Naive thymus-derived CD4-positive, alpha-beta T cell (primary cell): ENCODE results near the gene JOSD2. TPM values are rescaled to one million over a fixed set of nuclear protein-coding genes. Genes with fewer than 3 reads are reported as not detected.
"Not testable (repeated sequence)": the region's sequence is repeated elsewhere in the genome, so short reads cannot be mapped to it uniquely, and the experiment has no call there.

Source experiments
- ATAC-seq: fragments of 150-1000 bp; cut with Tn5 transposase; 2 replicates; pipeline ENCODE4 v1.10.0; 2021; ENCODE audit warnings: mild to moderate bottlenecking, moderate library complexity
- CTCF ChIA-PET: fragments of 350-600 bp; sonication (Branson Sonifier 250); formaldehyde crosslinking; loops from one replicate; lab custom pipeline; 2021; ENCODE audit warnings: antibody characterized with exemption; lab: Charles Lee
- POLR2A ChIA-PET: fragments of 350-600 bp; sonication (Branson Sonifier 250); formaldehyde crosslinking; loops from one replicate; lab custom pipeline; 2021; ENCODE audit warnings: antibody characterized with exemption, inconsistent platforms; lab: Charles Lee
- DNase-seq, 9 donors: peaks; one replicate each; pipeline versions ENCODE4 v3.0.0 to v3.0.0-alpha.2; 2020 to 2022; ENCODE audit warnings: mixed read lengths in 1 of 9
- H3K27ac ChIP-seq: one replicate; pipeline ENCODE4 v1.7.0; 2013; ENCODE audit warnings: mild to moderate bottlenecking, low read depth, low read length, moderate library complexity
- H3K27me3 ChIP-seq, 2 donors: one replicate each; pipeline ENCODE4 v1.7.0; 2013; ENCODE audit warnings: low read length in 2 of 2, mild to moderate bottlenecking in 2 of 2, moderate library complexity in 2 of 2; ENCODE audit not compliant: control insufficient read depth in 2 of 2, insufficient read depth in 2 of 2
- H3K36me3 ChIP-seq, 3 experiments: 1 replicate in 2 of 3; 2 replicates in 1 of 3; pipeline ENCODE4 v1.7.0; 2013; ENCODE audit warnings: low read length in 3 of 3, mild to moderate bottlenecking in 3 of 3, moderate library complexity in 1 of 3; ENCODE audit not compliant: insufficient read depth in 3 of 3, control insufficient read depth in 2 of 3
- H3K4me1 ChIP-seq, 2 donors: one replicate each; pipeline ENCODE4 v1.7.0; 2013; ENCODE audit warnings: low read length in 2 of 2, mild to moderate bottlenecking in 2 of 2, moderate library complexity in 1 of 2; ENCODE audit not compliant: control insufficient read depth in 2 of 2, insufficient read depth in 2 of 2
- H3K4me3 ChIP-seq: 2 replicates; pipeline ENCODE4 v1.7.0; 2013; ENCODE audit warnings: mild to moderate bottlenecking, low read length
- H3K9me3 ChIP-seq, 3 experiments: 1 replicate in 2 of 3; 2 replicates in 1 of 3; pipeline ENCODE4 v1.7.0; 2013; ENCODE audit warnings: low read length in 3 of 3; ENCODE audit not compliant: control insufficient read depth in 2 of 3
- H3K27ac Mint-ChIP-seq, 9 donors: one replicate each; pipeline ENCODE4 v1.8.0; 2020 to 2022; ENCODE audit warnings: mixed read lengths in 9 of 9, mild to moderate bottlenecking in 8 of 9, moderate library complexity in 5 of 9, inconsistent platforms in 2 of 9
- H3K27me3 Mint-ChIP-seq, 5 donors: one replicate each; pipeline ENCODE4 v1.8.0; 2021 to 2022; ENCODE audit warnings: mixed read lengths in 5 of 5, mild to moderate bottlenecking in 1 of 5
- H3K36me3 Mint-ChIP-seq, 5 donors: one replicate each; pipeline ENCODE4 v1.8.0; 2020 to 2022; ENCODE audit warnings: mixed read lengths in 5 of 5, mild to moderate bottlenecking in 3 of 5, inconsistent platforms in 1 of 5
- H3K4me1 Mint-ChIP-seq, 7 donors: one replicate each; pipeline ENCODE4 v1.8.0; 2020 to 2022; ENCODE audit warnings: mixed read lengths in 7 of 7, mild to moderate bottlenecking in 3 of 7, inconsistent platforms in 1 of 7
- H3K4me3 Mint-ChIP-seq, 10 donors: one replicate each; pipeline ENCODE4 v1.8.0; 2020 to 2022; ENCODE audit warnings: mild to moderate bottlenecking in 10 of 10, mixed read lengths in 10 of 10, moderate library complexity in 6 of 10, inconsistent platforms in 2 of 10
- H3K9me3 Mint-ChIP-seq, 11 donors: one replicate each; pipeline ENCODE4 v1.8.0; 2020 to 2022; ENCODE audit warnings: mixed read lengths in 11 of 11, mild to moderate bottlenecking in 4 of 11, inconsistent platforms in 1 of 11, moderate library complexity in 1 of 11
- intact Hi-C, 2 donors: fragments of 100-400 bp; cut with micrococcal nuclease; formaldehyde crosslinking; loops; one replicate each; pipeline ENCODE4 v1.15.1; 2023
- polyA plus RNA-seq, 2 donors: library from polyadenylated mRNA; unstranded; fragments of 300-500 nt; fragmentation: Illumina TruSeq; gene quantifications; one replicate each; pipeline ENCODE4 v1.2.3, GENCODE V29; 2021
- total RNA-seq, 6 experiments: library from RNA in 5 of 6; stranded (reverse) in 5 of 6; gene quantifications; 1 replicate in 5 of 6; 2 replicates in 1 of 6; pipeline ENCODE4 v1.2.3 and lab custom pipeline; 2021 to 2026

Gene JOSD2
- total and polyA plus RNA-seq, 7 experiments from 2014 or later, result 13.0 to 45.9 (median 20.1) TPM

GRCh38 chr19:50536662-50537305, 25.8 kb upstream of the JOSD2 start:
- H3K36me3 ChIP-seq, result no peaks in the 10 kb centered on the region
- Mint-ChIP-seq H3K9me3 (peaks cover 0 to 15% (median 10%) of the 10 kb centered on the region in 11 donors), H3K27ac (peak overlapping the region in 1 of 9 donors; percentile 16), H3K4me1 (peaks cover 0 to 5% (median 0%) of the 10 kb centered on the region in 7 donors), H3K36me3 (peaks cover 0 to 14% (median 4%) of the 10 kb centered on the region in 5 donors), H3K27me3 (peaks cover 0 to 30% (median 21%) of the 10 kb centered on the region in 5 donors), H3K4me3 (no peak overlapping the region)
- CTCF ChIA-PET, result interaction anchor here (0.9 to 1.8 kb wide), 3 partner anchors 19 to 247 kb away, joined by 3 to 5 read pairs (median 4); no protein-coding TSS in a partner anchor
- POLR2A ChIA-PET, result no interaction called here
- no peak overlapping the region for H3K27ac ChIP-seq
- ATAC-seq (no peak), DNase-seq (no peak)
- H3K27me3 ChIP-seq, result no peaks in the 10 kb centered on the region
- no peaks in the 10 kb centered on the region for H3K4me1 ChIP-seq
- no peaks in the 10 kb centered on the region for H3K9me3 ChIP-seq
- intact Hi-C loops, result loop anchor here in 1 of 2 donors (2.0 kb wide), 1 partner anchor 386 kb away; no protein-coding TSS in a partner anchor
- no peak overlapping the region for H3K4me3 ChIP-seq

- Histone ChIP-seq H3K27ac (no peak overlapping the region), H3K27me3 (no peaks in the 10 kb centered on the region), H3K4me1 (no peaks in the 10 kb centered on the region), H3K36me3 (no peaks in the 10 kb centered on the region), H3K4me3 (no peak overlapping the region), H3K9me3 (no peaks in the 10 kb centered on the region)
- intact Hi-C loops, result loop anchor here in 1 of 2 donors (2.0 kb wide), 1 partner anchor 387 kb away; no protein-coding TSS in a partner anchor
- no peak for ATAC-seq
- H3K27ac Mint-ChIP-seq, result no peak overlapping the region
- peaks cover 0 to 14% (median 4%) of the 10 kb centered on the region in 5 donors for H3K36me3 Mint-ChIP-seq
- H3K27me3 Mint-ChIP-seq, result peaks cover 0 to 38% (median 21%) of the 10 kb centered on the region in 5 donors
- no peak for DNase-seq
- ChIA-PET CTCF (interaction anchor here (0.7 kb wide), 1 partner anchor 20 kb away, joined by 3 read pairs; no protein-coding TSS in a partner anchor), POLR2A (no interaction called here)
- H3K4me3 Mint-ChIP-seq, result no peak overlapping the region
- peaks cover 0 to 15% (median 10%) of the 10 kb centered on the region in 11 donors for H3K9me3 Mint-ChIP-seq
- H3K4me1 Mint-ChIP-seq, result peaks cover 0 to 5% (median 0%) of the 10 kb centered on the region in 7 donors
Measured at GRCh38 chr19:50535672-50536187, 24.7 kb upstream of the JOSD2 start.

- ATAC-seq (no peak), DNase-seq (no peak)
- intact Hi-C loops, result no loop called here
- no peaks in the 10 kb centered on the region for H3K9me3 ChIP-seq
- CTCF ChIA-PET, result no interaction called here
- no peak overlapping the region for H3K27ac ChIP-seq
- H3K36me3 ChIP-seq, result no peaks in the 10 kb centered on the region
- peaks cover 0 to 14% (median 4%) of the 10 kb centered on the region in 5 donors for H3K36me3 Mint-ChIP-seq
- H3K27me3 ChIP-seq, result no peaks in the 10 kb centered on the region
- POLR2A ChIA-PET, result no interaction called here
- no peaks in the 10 kb centered on the region for H3K4me1 ChIP-seq
- H3K4me3 Mint-ChIP-seq, result no peak overlapping the region
- H3K27ac Mint-ChIP-seq, result no peak overlapping the region
- peaks cover 0 to 15% (median 10%) of the 10 kb centered on the region in 11 donors for H3K9me3 Mint-ChIP-seq
- no peak overlapping the region for H3K4me3 ChIP-seq
- H3K27me3 Mint-ChIP-seq, result peaks cover 0 to 47% (median 21%) of the 10 kb centered on the region in 5 donors
- H3K4me1 Mint-ChIP-seq, result peaks cover 0 to 5% (median 0%) of the 10 kb centered on the region in 7 donors
Measured at GRCh38 chr19:50534478-50534877, 23.5 kb upstream of the JOSD2 start.

- Mint-ChIP-seq H3K27ac (no peak overlapping the region), H3K36me3 (peaks cover 0 to 14% (median 4%) of the 10 kb centered on the region in 5 donors), H3K4me1 (peaks cover 0 to 5% (median 0%) of the 10 kb centered on the region in 7 donors), H3K9me3 (peaks cover 0 to 15% (median 10%) of the 10 kb centered on the region in 11 donors), H3K4me3 (no peak overlapping the region), H3K27me3 (peaks cover 0 to 53% (median 22%) of the 10 kb centered on the region in 5 donors)
- CTCF ChIA-PET, result no interaction called here
- no peaks in the 10 kb centered on the region for H3K27me3 ChIP-seq
- no peaks in the 10 kb centered on the region for H3K36me3 ChIP-seq
- no peaks in the 10 kb centered on the region for H3K4me1 ChIP-seq
- ATAC-seq, result no peak
- intact Hi-C loops, result no loop called here
- no peak overlapping the region for H3K27ac ChIP-seq
- no peak for DNase-seq
- H3K9me3 ChIP-seq, result no peaks in the 10 kb centered on the region
- H3K4me3 ChIP-seq, result no peak overlapping the region
- POLR2A ChIA-PET, result no interaction called here
Measured at GRCh38 chr19:50532952-50533351, 22.0 kb upstream of the JOSD2 start.

GRCh38 chr19:50531171-50531612, 20.2 kb upstream of the JOSD2 start:
- Mint-ChIP-seq H3K4me1 (no peaks in the 10 kb centered on the region), H3K9me3 (peaks cover 0 to 15% (median 10%) of the 10 kb centered on the region in 11 donors), H3K27ac (no peak overlapping the region), H3K4me3 (no peak overlapping the region), H3K27me3 (peaks cover 0 to 51% (median 21%) of the 10 kb centered on the region in 5 donors), H3K36me3 (peaks cover 0 to 14% (median 4%) of the 10 kb centered on the region in 5 donors)
- intact Hi-C loops, result no loop called here
- POLR2A ChIA-PET, result no interaction called here
- CTCF ChIA-PET, result no interaction called here
- Histone ChIP-seq H3K9me3 (no peaks in the 10 kb centered on the region), H3K27me3 (no peaks in the 10 kb centered on the region), H3K4me1 (no peaks in the 10 kb centered on the region), H3K36me3 (no peaks in the 10 kb centered on the region), H3K27ac (no peak overlapping the region), H3K4me3 (no peak overlapping the region)
- no peak for DNase-seq
- no peak for ATAC-seq

GRCh38 chr19:50528052-50528451, 17.1 kb upstream of the JOSD2 start:
- H3K4me3 ChIP-seq, H3K4me3 Mint-ChIP-seq, POLR2A ChIA-PET, H3K4me1 Mint-ChIP-seq, DNase-seq, H3K36me3 Mint-ChIP-seq, ATAC-seq, CTCF ChIA-PET, H3K4me1 ChIP-seq, H3K27me3 ChIP-seq, H3K36me3 ChIP-seq, H3K27ac Mint-ChIP-seq, H3K9me3 ChIP-seq, H3K9me3 Mint-ChIP-seq, H3K27ac ChIP-seq, intact Hi-C loops: not testable (repeated sequence)
- peaks cover 0 to 48% (median 16%) of the 10 kb centered on the region in 5 donors for H3K27me3 Mint-ChIP-seq
